ENCODE data around the gene STAC3.
"Not testable (repeated sequence)": the region's sequence is repeated elsewhere in the genome, so short reads cannot be mapped to it uniquely, and the experiment has no call there.

Gene STAC3

DNA sequence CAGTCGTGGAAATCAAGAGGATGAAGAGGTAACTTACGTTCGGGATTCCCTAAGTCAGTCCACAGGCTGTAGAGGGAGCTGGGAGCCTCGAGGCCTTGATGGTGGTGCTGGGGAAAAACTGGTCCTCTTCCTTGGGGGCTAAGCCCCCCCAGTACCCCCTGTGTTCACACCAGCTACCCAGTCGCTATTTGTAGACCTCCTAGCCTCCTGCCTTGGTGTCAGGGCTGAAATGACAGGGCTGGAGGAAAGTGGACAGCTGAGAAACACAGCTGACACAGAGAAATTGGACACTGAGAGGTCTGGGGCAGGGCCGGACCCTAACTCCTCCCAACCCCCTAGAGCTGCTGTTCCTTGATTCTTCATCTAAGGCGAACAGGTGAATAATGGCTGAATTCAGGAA is at the start of gene STAC3:
Gene STAC3 (minus strand): TSS at position 232 of the 400 bp plus-strand sequence. CDS start 1,551 bp downstream, outside the sequence.
- no peak for DNase-seq

DNA sequence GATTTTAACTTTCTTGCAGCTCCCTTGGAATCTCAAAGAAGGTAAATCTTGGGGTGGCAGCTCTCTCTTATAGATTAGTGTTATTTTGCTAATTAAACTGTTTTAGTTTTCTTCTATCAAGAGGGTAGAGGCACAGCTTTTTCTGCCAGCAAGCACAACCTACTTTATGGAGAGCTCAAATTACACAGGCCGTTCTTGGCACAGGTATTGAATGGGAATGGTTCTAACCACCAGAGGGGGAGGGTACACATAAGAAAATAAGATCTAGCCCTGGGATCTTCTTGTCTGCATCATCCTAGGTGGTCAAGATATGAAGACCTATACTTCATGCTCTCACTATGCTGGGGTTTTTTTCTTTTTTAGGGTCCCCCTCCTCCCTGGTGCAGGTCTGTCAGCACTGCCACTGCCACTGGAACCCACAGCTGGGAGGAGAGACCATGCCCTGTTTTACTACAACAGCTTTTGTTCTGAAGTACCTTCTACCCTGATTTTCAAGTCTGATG is 48.6 kb upstream of the STAC3 start:
- no peak for DNase-seq

DNA sequence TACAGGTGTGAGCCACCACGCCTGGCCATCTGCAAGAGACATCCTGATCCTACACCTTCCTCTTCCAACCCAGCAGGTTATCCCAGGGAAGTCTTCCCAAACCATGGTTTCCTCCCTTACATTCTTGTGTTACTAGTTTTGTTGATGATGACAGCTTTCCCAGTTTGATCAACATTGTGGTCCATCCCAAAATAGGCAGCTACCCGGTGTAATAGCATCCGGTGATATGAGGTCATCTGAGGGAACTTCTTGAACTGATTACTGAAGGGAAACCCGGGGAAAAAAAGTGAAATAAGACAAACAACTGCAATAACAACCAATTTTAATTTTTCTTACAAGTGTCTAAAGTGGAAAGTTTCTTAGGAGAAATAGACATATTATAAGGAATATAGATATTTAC is 45.3 kb upstream of the STAC3 start:
- no peak for DNase-seq

DNA sequence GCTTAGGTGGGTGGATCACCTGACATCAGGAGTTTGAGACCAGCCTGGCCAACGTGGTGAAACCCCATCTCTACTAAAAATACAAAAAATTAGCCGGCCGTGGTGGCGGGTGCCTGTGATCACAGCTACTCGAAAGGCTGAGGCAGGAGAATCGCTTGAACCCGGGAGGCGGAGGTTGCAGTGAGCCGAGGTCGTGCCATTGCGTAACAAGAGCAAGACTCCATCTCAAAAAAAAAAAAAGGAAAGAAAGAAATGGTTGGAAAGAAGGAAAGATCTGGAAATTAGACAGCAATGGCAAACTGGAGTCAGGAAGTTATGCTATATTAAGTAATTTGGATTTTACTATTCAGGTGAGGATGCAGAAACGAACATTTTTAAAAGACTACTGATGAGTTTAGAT is 31.1 kb upstream of the STAC3 start:
- not testable (repeated sequence) for DNase-seq

DNA sequence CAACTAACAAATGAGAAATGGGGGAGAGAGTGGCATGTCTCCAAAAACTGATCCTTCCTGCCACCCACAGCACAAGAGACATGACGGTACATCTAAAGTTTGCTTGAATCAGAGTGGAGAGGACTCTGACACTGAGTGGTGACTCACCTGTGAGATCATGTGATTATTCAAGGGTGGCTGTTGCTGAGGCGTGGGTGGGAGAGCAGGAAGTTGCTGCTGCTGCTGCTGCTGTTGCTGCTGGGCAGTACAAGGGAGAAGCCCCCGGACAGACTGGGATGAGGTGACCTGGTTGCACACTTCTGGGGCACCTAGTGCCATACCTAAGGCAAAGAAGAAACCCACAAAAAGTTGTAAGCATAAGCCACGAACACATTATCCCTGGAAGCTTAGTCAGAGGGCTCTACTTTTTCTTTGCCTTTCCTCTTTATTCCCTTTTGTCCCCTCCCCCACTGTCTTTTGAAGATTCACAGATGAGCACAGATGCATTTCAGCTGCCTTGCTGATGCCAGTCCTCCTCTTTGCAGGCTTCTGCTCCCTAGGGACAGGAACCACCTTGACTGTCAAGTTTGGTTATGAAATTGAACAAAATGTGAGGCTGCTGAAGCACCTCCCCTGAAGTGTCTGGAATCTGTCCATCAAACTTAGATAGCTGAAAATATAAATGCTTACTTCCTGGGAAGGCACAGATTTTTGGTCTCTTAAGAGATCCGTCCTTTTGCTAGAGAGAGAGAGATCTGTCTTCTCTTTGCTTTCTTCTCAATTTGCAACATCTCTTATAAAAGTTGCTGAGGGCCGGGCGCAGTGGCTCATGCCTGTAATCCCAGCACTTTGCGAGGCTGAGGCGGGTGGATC is 29.4 kb upstream of the STAC3 start:
- peak; percentile 69 for DNase-seq

DNA sequence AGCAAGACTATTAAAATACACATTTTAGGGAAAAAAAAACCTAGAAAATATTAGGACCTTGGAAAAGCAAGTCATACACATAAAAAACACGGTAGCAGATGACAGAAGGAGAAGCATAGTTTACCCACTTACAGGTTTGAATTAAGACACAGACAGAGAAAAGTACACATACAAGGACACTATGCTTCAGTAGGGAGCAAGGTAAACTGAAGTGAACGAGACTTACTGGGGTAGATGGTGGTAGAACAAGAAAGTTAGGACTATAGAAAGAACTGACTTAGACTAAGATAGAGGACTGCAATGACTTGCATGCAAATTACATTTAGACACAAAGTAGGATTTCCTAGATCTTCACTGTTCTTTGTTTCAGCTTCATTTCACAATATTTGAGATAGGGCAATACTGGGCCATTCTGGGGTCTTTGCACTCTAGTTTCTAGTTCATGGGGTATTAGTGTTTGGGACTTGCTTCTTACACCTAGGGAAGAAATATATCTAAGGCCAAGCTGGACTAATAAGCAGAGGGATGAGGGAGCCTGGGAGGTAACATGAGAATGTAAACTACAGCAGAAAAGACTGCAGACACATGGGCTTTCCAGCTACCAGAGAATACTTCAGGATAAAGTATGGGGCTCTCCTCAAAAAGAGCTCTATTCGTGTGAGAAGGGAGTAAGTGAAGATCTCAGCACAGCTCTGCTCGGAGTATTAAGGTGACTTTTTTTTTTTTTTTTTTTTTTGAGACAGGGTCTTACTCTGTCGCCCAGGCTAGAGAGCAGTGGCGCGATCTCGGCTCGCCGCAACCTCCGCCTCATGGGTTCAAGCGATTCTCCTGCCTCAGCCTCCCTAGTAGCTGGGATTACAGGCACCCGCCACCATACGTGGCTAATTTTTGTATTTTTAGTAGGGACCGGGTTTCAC is 27.7 kb upstream of the STAC3 start:
- no peak for DNase-seq

DNA sequence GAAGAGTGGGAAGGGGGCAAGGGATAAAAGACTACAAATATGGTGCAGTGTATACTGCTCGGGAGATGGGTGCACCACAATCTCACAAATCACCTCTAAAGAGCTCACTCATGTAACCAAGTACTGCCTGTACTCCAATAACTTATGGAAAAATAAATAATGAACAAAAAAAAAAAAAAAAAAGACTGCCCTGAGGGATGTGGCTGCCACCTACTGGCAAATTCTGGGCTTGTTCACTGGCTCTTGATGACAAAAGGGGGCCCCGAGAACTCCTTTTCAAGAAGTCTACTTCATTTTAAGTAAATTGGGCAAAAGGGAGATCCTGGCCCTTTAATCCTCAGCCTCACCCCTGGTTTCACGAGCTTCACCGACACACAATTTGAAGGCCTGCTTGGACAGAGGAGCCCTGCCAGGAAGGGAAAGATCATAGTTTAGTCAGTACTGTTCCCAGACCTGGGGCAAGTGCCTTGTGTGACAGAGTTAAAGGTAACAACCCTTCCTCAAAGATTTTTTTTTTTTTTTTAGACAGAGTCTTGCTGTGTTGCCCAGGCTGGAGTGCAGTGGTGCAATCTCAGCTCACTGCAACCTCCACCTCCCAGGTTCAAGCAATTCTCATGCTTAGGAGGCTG is 26.1 kb upstream of the STAC3 start:
- no peak for DNase-seq

DNA sequence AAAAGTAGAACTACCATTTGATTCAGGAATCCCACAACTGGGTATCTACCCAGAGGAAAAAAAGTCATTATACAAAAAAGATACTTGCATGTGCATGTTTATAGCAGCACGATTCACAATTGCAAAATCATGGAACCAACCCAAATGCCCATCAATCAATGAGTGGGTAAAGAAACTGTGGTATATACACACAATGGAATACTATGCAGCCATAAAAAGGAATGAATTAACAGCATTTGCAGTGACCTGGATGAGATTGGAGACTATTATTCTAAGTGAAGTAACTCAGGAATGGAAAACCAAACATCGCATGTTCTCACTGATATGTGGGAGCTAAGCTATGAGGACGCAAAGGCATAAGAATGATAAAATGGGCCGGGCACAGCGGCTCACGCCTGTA is 25.2 kb upstream of the STAC3 start:
- DNase-seq = not testable (repeated sequence)

DNA sequence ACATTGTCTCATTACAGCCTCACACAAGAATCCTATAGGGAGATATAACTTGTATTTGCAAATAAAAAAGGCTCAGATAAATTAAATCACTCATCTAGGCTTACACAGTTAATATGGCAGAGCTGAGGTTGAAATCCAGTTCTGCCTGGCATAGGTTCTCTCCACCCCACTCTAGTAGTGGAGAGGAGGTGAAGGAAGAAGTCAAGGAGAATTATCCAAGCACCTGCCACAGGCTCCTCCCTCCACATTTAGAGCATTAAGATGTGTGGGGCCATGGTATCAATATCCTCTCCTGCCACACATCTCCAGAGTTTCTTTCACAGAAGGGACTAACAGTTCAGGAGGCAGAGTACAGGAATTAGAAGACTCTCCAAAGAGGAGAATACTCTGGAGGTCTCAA is 22.5 kb upstream of the STAC3 start:
- DNase-seq = no peak

DNA sequence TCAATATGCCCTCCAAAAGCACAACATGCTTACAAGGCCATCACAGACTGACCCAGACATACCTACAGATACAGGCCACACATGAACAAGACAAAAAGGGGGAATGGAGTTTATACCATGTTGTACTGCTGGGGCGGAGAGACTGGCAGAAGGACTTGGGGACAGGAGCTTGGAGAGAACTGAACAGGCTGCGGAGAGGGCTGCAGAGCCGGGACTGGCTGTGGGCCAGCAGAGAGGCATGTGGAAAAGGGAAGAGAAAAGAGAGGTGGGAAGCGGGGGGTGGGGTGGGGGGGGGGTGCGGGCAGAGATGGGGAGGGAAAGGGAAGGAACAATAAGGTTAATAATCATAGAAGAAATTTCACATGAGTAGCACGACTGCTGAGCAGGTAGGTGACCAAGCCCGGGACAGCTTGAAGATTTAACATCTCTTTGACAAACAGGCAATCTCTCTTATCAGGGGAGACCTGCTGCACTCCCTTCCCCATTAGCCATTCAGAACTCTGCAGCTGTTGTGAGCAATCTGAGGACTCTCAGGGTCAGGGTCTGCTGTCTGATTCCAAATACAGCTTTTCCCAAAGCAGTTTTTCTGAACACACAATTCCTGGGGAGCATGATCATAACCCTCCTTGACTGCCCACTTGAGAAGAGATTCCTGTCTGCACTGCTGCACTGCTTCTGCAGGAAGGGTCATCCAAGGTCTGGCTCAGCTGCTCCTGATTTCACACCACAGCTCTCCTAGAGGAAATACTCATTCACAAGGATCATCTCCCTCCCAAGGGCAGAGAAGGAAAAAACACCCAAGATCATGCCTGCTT is 21.6 kb upstream of the STAC3 start:
- DNase-seq = no peak

DNA sequence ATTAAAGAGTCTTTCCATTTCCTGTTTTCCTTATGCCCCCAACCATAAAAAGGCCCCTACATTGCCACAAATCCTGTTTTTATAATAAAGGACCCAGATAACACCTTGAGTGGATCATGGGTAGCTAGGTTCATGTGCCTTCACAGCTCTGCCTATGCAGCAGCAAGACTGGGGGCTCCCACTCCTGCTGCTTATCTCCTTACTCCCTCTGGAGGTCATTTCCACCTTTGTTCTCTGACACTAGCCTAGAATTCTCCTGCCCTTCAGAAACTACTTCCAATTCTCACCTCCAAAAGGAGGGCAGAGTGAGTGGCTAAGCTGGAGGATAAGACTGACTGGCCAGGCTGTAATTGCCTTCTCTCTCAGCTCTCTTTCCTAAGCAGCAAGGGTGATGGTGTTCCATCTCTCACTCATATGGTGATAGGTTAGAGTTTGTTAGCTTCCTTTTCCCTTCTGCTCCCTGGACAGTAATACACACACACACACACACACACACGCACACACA is 20.0 kb upstream of the STAC3 start:
- no peak for DNase-seq

DNA sequence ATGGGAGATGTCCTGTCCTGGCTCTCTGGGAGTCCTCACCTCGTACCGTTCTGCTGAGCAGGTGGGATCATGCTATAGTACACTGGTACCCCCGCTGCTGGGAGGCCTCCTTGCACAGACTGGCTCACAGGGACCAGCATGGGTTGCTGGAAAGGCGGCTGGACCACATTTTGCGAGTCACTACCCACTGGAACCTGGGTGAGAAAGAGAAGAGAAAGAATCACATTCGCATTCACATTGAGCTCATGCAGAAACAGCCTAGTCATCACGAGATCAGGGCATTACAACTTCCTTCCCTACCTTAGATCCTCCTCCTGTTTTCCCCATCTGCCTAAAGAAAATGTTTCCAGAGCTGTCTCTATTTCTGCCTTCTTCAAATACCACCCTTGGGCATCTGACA is 17.3 kb upstream of the STAC3 start:
- no peak for DNase-seq

DNA sequence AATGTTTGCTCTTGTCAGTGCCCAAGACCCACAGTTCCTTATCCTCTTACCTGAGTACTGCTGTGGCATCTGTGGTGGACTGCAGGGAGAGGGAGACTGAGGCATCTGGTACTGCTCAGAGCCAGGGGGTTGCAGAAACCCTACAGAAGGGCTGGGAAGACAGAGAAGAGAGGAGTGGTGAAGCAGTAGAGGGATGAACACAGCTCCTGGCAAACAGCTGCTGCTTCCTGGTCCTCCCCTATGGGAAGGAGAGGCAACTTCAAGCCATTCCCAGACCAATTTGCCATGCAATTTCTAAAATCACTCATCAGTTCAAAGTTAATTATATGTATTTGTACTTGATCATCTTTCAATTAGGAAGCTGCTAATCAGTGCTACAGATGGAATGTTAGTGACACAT is 15.7 kb upstream of the STAC3 start:
- DNase-seq = no peak

DNA sequence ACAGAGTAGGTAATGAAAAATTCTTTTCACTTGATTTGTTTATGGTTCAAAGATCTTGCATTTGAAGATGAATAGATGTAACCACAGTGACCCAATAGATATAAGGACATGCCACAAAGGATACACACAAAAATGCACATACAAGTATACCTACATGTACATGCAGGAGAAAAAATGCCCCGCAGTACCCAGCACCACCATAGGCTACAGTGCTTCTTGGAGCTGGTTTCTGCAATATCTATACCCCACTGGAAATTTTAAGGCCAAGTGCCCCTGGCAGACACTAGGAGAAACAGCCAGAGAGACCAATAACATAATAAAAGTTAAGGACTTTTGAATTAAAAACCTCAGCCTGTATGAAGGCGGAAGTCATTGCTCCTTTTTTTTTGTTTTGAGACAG is 12.1 kb upstream of the STAC3 start:
- no peak for DNase-seq

DNA sequence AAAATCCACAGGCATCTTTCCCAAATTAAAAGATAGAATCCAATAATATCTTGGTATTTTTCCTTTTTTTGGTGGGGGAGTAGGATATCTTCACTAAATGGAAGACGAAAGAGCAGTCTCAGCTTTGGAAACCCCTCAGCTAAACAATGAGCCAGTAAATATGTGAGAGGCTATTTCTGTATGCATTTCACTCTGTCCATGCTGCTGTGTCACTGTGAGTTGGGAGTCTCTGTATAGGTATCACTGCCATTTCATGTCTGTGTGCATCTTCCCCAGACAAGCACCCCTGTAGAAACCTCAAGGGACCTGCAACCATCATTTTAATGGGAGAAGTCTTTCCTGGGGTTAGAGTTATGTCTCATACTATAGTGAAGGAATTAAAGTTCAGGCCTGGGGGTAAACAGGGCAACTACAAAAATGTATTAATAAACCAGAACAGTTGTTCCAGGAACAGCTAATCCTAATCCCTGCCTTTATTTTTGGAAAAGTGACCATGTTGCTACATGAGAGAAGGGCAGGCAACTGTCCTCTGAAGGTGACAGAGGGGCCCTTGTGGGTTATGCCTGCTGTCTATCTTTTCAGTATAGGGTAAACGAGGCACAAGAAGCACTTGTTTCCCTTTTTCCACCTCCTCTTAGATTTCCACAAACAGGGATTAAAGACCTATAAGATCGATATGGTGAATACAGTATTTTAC is 11.3 kb upstream of the STAC3 start:
- no peak for DNase-seq

DNA sequence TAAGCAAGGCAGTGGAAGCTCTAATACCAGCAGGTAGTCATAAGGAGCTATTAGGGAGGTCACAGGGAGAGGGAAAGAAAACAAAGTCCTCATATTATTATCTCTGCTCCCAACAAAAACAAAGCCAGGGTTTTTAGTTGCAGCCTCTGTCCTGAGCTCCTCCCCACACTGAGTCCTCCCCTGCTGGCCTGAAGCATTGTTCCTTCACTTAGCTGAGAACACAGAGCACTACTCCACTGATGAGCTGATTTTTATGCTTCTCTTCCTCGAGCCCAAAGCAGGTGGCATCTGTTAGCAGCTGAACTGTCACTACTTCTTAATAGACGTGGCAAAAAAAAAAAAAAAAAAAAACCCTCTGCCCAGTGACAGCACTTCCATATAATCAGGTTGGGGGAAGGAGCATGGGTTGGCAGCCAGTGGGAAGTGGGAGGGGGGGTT is 10.5 kb upstream of the STAC3 start:
- DNase-seq = no peak

DNA sequence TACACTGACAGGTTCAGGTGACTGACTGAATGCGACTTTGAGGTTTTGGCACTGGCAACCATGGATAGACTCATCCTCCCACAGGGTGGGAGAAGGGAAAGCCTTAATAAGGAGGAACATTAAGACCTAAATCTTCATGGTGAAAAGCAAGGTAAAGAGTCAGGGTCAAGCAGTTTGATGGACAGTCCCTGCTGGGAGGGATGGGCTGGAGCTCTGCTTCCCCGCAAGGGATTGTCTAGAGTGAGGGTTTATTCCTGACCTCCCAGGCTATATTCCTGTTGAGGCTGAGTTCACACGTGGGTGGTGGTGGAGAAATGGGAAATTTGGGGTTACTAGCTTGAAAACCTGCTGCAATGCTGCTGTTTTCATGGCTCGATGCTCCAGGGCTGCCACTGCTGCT is 9.4 kb upstream of the STAC3 start:
- DNase-seq = no peak

DNA sequence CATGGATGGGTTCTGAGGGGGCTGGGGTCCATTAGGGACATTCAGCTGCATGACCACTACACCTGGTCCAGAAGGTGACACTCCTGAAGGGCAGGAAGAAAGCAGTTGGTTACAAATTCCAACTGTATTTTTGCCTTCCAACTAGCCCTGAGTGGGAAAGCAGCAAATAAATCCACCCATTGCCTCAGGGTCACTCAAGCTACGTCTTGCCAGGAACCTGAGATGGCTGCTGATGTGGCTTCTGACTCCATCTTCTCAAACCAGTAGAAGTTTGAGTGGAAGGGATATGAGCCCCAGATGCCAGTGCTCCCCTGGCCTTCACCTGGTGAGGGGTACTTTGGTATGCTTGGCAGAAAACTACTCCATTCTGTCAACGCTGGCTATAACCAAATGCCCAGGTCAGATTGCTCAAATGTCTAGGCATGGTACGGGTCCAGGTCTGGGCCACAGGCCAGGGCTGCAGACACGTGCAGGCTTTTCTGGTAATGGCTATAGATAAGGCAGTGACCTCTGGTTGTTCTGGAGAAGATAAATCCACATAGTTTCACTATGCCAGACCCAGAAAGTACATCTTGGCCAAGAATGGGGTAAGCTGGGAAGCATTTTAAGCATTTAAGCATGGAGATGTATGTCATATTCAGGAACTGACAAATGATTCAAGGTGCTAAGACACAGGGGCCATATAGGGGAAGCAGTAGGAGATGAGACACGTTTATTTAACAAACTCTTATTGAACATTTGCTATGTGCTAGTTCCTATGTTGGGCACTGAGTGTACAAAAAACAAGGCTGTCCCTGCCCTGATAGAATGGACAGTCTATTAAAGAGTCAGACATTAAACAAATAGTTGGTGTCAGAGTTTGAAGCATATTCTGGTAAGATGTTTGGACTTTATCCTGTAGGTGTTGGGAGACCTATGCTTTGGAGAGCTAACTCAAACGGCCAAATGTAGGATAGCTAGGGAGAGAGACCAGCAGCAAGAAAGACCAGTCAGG is 8.3 kb upstream of the STAC3 start:
- no peak for DNase-seq

DNA sequence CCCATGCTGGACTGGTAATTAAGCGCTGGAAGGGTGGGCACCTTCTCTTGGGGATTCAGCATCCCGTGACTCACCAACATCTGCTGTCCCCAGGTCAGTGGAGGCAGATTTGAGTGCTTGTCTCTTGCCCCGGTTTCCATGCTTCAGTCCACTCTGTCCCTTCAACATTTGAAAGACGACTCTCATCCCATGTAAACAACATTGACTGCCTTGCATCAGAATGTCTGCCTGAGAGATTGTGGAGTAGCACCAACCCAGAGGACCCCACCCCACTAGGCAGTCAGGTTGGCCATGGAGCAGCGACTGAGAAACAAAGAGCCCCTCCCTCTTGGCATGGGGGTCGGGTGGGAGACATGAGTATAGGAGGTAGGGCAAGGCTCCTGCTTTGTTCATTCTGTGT is 4.9 kb upstream of the STAC3 start:
- no peak for DNase-seq
